PFSK-1 (cell line): ENCODE results near the gene RASGRF2.

Experiments
- FOXP2 ChIP-seq: optimal IDR thresholded peaks from 2 replicates; pipeline ENCODE3; 2011; ENCODE audit warnings: borderline replicate concordance, control low read depth, inconsistent platforms; ENCODE audit not compliant: insufficient read depth; ENCODE audit errors: extremely low read length, extremely low read depth
- POLR2AphosphoS5 ChIP-seq: IDR thresholded peaks from 2 replicates; pipeline ENCODE4 v1.6.1; 2012; ENCODE audit warnings: low read depth, mild to moderate bottlenecking, control low read depth, low read length, moderate library complexity
- REST ChIP-seq, 2 experiments: IDR thresholded peaks; 2 replicates each; pipeline versions ENCODE4 v1.6.1 to v1.8.0; 2011 to 2012; ENCODE audit warnings: low read depth in 2 of 2, low read length in 2 of 2, control low read depth in 1 of 2, inconsistent platforms in 1 of 2, mild to moderate bottlenecking in 1 of 2, moderate library complexity in 1 of 2; ENCODE audit not compliant: insufficient read depth in 1 of 2
- SIN3A ChIP-seq: IDR thresholded peaks from 2 replicates; pipeline ENCODE4 v1.6.1; 2012; ENCODE audit warnings: mild to moderate bottlenecking, low read length, moderate library complexity, borderline replicate concordance; ENCODE audit not compliant: insufficient read depth
- TAF1 ChIP-seq: IDR thresholded peaks from 2 replicates; pipeline ENCODE4 v1.6.1; 2012; ENCODE audit warnings: low read length, control low read depth, borderline replicate concordance; ENCODE audit not compliant: insufficient read depth

RASGRF2 gene

GRCh38 chr5:81180780-81181460, 220.8 kb downstream of the RASGRF2 start:
- no peak for TF ChIP-seq TAF1
- TF ChIP-seq POLR2AphosphoS5: no peak
- TF ChIP-seq REST (IDR thresholded peaks at IDR 0.05; ENCODE audit: insufficient read depth in 1 of 2, low read depth in 2 of 2, low read length in 2 of 2): no peak
- TF ChIP-seq FOXP2: no peak
- no peak for TF ChIP-seq SIN3A

GRCh38 chr5:81181576-81182316, 221.6 kb downstream of the RASGRF2 start:
- no peak for TF ChIP-seq SIN3A
- TF ChIP-seq POLR2AphosphoS5: no peak

GRCh38 chr5:81182396-81183390, 222.5 kb downstream of the RASGRF2 start:
- TF ChIP-seq TAF1 (no peak), REST (IDR thresholded peaks at IDR 0.05; ENCODE audit: insufficient read depth in 1 of 2, low read depth in 2 of 2, low read length in 2 of 2) (no peak), SIN3A (no peak), POLR2AphosphoS5 (no peak)

- TF ChIP-seq TAF1 (no peak), REST (IDR thresholded peaks at IDR 0.05; ENCODE audit: insufficient read depth in 1 of 2, low read depth in 2 of 2, low read length in 2 of 2) (no peak), FOXP2 (no peak), POLR2AphosphoS5 (no peak), SIN3A (no peak)
These were observed 223.9 kb downstream of the RASGRF2 start for GRCh38 chr5:81183811-81184748.

GRCh38 chr5:81184749-81185110, 224.6 kb downstream of the RASGRF2 start:
- TF ChIP-seq SIN3A (no peak), POLR2AphosphoS5 (no peak), FOXP2 (no peak), REST (IDR thresholded peaks at IDR 0.05; ENCODE audit: insufficient read depth in 1 of 2, low read depth in 2 of 2, low read length in 2 of 2) (no peak), TAF1 (no peak)
